ENCODE measurements around the gene LKAAEAR1.
"Not testable (repeated sequence)": the region's sequence is repeated elsewhere in the genome, so short reads cannot be mapped to it uniquely, and the experiment has no call there.

Gene LKAAEAR1

GRCh38 chr20:64098471-64099013 lies 14.3 kb upstream of the LKAAEAR1 start:
- ATAC-seq = no peak
- no peak for DNase-seq

GRCh38 chr20:64096535-64096934 lies 12.3 kb upstream of the LKAAEAR1 start:
- no peak for ATAC-seq
- no peak for DNase-seq

GRCh38 chr20:64095927-64096326 lies 11.7 kb upstream of the LKAAEAR1 start:
- ATAC-seq (no peak), DNase-seq (no peak)

DNA sequence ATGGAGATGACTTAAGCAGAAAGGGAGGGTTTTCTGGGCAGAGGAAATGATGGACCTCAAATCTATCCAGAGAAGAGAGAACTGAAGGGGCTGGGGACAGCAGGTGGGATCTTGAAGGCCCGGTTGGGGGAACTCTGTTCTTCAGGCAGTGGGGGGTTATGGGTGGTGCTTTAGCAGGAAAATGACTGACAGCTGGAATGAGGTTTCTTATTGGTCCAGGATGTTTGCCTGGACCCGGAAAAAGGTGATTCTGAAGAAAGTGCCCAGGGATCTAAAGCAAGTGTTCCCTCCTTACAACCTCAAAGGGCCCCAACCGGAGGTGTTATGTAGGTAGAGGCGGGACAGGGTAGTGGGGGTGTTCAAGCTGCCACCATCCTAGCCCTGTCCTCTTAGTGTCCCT lies 11.3 kb upstream of the LKAAEAR1 start:
- no peak for DNase-seq
- ATAC-seq = no peak

DNA sequence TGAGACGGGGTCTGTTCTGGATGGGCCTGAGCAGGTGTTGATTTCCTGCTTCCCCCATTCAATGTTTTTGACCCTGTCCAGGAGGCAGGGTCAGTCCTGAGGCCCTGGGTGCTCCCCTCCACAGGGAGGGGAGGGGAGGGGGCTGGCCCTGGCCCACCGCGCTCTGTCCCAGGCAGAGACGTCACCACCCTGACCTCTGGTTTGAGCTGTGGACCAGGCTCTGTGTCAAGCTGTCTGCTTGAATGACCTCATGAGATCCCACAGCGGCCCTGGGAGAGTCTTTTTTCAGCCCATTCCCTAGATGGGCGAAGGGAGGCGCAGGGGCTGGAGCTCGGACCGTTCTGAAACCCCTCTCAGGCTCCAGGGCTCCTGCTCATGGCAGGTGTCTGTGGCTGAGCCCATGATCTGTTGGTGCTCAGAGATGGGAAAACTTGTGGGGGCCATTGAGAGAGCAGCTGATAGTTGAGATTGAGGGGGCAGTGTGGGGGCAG lies 8.9 kb upstream of the LKAAEAR1 start:
- no peak for ATAC-seq
- no peak for DNase-seq

GRCh38 chr20:64092258-64093012 lies 8.2 kb upstream of the LKAAEAR1 start:
- ATAC-seq (no peak), DNase-seq (no peak)

DNA sequence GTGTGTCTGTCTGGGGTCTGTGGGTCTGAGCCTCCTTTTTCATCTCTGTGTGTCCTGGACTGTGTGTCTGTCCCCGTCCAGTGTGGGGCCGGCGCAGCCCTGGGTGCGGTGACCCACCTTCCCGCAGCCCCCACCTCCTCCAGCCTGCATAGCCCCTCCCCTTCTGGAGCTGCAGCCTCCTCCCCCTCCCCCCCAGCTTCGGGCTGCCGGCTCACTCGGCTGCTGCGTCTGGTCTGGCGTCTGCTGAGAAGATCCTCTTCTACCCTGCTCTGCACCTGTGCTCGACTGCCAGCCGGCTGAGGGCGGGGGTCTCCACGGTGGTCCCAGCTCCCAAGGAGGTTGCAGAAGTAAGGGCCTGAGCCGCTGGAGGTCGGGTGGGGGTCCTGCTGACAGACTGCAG lies 7.6 kb upstream of the LKAAEAR1 start:
- ATAC-seq (no peak), DNase-seq (no peak)

GRCh38 chr20:64091340-64091739 lies 7.1 kb upstream of the LKAAEAR1 start:
- DNase-seq (no peak), ATAC-seq (no peak)

DNA sequence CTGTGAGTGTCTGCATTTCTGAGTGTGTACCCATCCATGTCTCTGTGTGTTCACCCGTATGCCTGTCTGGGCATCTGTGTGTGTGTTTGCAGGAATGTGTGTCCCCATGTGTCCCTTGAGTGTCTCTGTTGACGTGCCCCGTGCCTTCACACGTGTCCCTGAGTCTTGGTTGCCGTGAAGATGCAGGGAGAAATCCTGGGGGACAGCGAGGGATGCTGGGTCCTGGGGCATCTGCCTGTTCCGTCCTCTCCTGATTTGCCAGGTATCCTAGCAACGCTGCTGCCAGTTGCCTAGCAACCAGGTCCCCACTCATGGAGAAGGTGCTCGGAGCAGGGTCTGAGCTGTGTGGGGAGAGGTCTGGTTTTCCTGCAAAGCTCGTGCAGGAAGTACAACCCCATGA lies 6.0 kb upstream of the LKAAEAR1 start:
- no peak for DNase-seq
- ATAC-seq = no peak

- not testable (repeated sequence) for DNase-seq, ATAC-seq
These were observed 4.4 kb upstream of the LKAAEAR1 start for GRCh38 chr20:64088586-64088985.

DNA sequence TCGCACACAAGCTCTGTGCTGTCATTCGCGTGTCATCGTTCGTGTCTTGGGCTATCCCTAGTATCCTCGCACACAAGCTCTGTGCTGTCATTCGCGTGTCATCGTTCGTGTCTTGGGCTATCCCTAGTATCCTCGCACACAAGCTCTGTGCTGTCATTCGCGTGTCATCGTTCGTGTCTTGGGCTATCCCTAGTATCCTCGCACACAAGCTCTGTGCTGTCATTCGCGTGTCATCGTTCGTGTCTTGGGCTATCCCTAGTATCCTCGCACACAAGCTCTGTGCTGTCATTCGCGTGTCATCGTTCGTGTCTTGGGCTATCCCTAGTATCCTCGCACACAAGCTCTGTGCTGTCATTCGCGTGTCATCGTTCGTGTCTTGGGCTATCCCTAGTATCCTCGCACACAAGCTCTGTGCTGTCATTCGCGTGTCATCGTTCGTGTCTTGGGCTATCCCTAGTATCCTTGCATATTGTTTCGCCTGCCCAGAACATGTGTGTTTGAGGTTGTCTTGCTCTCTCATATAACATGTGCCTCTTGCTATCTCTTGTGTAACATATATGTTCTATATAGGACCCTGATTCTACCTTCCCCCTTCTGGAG lies 3.1 kb upstream of the LKAAEAR1 start:
- not testable (repeated sequence) for ATAC-seq, DNase-seq

DNA sequence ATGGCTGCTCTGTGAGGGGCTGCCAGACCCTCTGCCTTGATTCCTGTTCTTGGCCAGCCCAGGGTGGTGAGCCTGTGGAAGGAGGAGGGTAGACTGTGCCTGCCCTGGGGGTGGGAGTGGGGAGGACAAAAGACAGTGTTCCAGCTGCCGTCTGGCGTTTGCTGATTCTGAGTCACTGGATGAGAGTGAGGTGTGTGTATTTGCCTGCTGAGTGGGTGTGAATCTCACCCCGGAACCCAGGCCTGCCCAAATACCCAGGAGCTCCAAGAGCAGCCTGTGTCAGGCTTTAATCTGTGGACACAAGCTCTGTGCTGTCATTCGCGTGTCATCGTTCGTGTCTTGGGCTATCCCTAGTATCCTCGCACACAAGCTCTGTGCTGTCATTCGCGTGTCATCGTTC lies 2.6 kb upstream of the LKAAEAR1 start:
- ATAC-seq (no peak), DNase-seq (no peak)

- no peak for ATAC-seq
- DNase-seq = no peak
These were observed 521 bp upstream of the LKAAEAR1 start for GRCh38 chr20:64084685-64085152.

DNA sequence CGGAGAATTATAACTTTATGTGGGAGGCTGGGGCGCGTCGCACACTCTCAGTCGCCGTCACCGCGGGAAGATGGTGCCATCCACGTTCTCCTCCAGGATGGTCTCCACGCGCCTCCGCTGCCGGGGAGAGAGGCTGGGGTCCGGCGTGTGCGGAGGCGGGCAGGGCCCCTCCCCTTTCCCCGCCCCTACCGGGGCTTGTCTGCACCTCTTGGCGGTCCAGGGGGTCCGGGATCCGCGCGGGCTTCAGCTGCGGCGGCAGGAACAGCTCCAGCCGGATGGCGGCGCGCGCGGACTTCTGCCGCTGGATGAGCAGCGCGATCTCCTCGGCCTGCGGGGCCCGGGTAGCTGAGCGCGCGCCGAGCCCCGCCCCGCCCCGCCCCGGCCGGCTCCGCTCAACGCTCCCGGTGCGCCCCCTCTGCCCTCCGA lies 807 bp downstream of the LKAAEAR1 start:
- ATAC-seq (peak; percentile 38), DNase-seq (peak; percentile 85)

DNA sequence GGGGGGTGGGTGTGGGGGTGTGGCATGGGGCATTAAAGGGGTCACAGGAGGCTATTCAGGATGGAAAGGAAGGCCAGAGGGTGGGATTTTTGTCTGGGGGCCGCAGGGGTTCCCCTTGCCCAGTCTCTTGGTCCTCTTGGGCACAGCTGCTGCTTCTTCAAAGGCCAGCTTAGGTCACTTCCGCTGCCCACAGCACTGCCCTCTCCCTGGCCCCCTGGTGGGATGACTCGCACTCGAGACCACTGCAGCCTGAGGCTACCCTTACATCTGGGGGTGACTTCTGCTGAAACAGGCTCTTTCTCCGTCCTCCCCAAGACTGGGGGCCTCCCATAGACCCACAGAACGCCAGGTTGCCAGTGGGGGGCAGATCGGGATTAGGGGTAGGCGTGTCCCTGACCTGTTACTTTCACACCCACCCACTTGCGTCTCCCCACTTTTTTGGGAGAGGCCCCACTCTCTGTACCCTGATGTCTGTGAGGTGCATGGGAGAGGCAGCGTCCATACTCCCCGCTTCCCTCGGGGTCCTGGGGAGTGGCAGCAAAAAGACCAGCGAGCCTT lies 1.3 kb downstream of the LKAAEAR1 start:
- no peak for ATAC-seq
- no peak for DNase-seq

- DNase-seq (no peak), ATAC-seq (no peak)
These were observed 2.0 kb downstream of the LKAAEAR1 start for GRCh38 chr20:64082126-64082731.

GRCh38 chr20:64081624-64081964 lies 2.6 kb downstream of the LKAAEAR1 start:
- ATAC-seq = no peak
- no peak for DNase-seq

DNA sequence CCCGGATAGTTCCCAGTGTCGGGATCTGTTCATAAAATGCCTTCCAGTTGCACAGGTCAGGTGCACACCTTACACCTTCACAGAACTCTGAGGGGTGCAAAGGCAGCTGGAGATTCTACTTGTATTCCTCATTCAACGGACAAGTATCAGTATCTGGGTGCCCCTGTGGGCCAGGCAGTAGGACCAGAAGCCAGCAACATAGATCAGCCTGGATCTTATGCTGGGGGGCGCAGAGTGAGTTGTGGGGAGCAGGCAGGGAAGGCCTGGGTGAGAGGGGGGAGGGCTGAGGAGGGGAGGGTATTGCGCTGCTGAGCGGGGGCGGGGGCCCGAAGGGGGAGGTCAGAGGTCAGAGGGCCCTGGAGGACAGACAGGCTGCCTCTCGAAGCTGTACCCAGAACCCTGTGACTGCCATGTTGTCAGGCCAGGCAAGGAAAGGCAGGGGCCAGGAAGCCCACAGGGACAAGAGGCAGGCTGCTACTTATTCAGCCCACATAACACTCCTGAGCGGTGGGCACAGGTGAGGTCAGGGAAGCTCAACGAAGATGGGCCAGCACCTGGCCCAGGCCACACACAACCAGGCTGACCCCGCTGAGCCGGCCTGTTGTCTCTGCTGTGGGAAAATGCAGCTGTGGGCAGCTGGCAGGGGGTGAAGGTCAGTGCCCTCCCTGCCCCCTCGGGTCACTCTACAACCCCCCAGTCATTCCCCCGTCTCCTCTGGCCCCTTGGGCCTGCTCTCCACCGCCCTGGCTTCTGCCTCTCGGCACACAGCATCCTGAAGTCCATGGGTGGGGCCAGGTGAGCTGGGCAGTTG lies 3.2 kb downstream of the LKAAEAR1 start:
- ATAC-seq (no peak), DNase-seq (no peak)

- ATAC-seq (peak; percentile 2), DNase-seq (no peak)
These were observed 4.0 kb downstream of the LKAAEAR1 start, which contains the start of gene OPRL1 for GRCh38 chr20:64080013-64080812. Gene OPRL1, plus strand, starts transcription at chr20:64080082. Its CDS starts 12,639 bp downstream, at chr20:64092721.

DNA sequence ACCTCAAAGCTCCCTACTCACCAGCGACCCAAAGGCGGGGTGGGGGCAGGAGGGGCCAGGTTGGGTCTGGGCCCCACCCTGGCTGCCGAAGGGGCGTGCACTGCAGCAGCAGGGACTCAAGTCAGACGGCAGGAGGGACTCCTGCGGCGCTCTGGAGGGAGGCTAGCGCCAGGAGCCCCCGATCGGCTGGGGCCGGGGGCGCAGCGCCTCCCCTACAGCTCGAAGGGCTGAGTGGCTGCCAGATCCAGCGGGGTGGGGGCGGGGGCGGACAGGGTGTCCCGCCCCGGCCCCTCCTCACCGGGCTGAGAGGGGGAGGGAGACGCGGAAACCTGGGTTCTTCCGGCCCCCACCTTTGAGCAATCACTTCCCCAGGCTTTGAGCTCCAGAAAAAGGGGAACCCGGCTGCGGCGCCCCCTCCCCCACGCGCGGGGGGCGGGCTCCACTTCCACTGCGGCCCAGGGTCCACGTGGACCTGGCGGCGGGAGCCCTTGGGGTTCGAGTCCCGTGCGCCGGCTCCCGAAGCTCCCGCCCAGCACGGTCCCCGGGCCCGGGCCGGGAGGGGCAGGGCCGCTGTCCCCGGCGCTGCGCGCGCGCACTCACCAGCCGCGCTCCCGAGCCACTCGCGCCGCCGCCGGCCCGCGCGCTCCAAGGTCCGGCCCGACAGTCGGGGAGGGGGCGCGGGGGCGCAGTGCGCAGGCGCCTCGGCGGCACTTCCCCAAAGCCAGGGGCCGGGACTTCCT lies 4.8 kb downstream of the LKAAEAR1 start, which contains the start of gene RGS19:
RGS19 (minus strand) TSS at position 246 of the 740 bp plus-strand sequence. CDS start 2,632 bp downstream, outside the sequence.
- DNase-seq (peak; percentile 81), ATAC-seq (peak; percentile 52)
